DOHH2 (cell line): ENCODE data around the gene DIDO1.
A peak's percentile ranks its signal among the peaks of the same experiment; 100 is the strongest.

ENCODE experiments used
- H3F3A ChIP-seq: fragments of 200-600 bp; sonication (generic), shearing (Covaris generic); 2 replicates; pipeline ENCODE4 v1.6.0; 2016; ENCODE audit warnings: antibody characterized with exemption, mild to moderate bottlenecking; ENCODE audit not compliant: control insufficient read depth, insufficient read depth
- H3K27ac ChIP-seq: fragments of 200-600 bp; sonication (generic); 2 replicates; pipeline ENCODE4 v1.5.1; 2014; ENCODE audit warnings: low read depth, mild to moderate bottlenecking, low read length, moderate library complexity
- H3K27me3 ChIP-seq: fragments of 200-600 bp; sonication (generic); 2 replicates; pipeline ENCODE4 v1.6.1; 2014; ENCODE audit warnings: mild to moderate bottlenecking, low read length, mixed read lengths; ENCODE audit not compliant: control insufficient read depth
- H3K36me3 ChIP-seq: fragments of 200-600 bp; sonication (generic); 2 replicates; pipeline ENCODE4 v1.6.1; 2014; ENCODE audit warnings: mild to moderate bottlenecking, low read length, moderate library complexity, mixed read lengths; ENCODE audit not compliant: control insufficient read depth
- H3K4me1 ChIP-seq: fragments of 200-600 bp; sonication (generic); 2 replicates; pipeline ENCODE4 v1.6.1; 2014; ENCODE audit warnings: mild to moderate bottlenecking, low read length, mixed read lengths; ENCODE audit not compliant: control insufficient read depth
- H3K4me2 ChIP-seq: fragments of 200-600 bp; sonication (generic); 2 replicates; pipeline ENCODE4 v1.6.0; 2014; ENCODE audit warnings: mild to moderate bottlenecking, low read length, moderate library complexity
- H3K4me3 ChIP-seq: fragments of 200-600 bp; sonication (generic); 2 replicates; pipeline ENCODE4 v1.5.1; 2014; ENCODE audit warnings: mild to moderate bottlenecking, low read length, mixed read lengths
- H3K79me2 ChIP-seq: fragments of 200-600 bp; sonication (generic); 2 replicates; pipeline ENCODE4 v1.6.1; 2014; ENCODE audit warnings: mild to moderate bottlenecking, low read length, mixed read lengths; ENCODE audit not compliant: control insufficient read depth
- H3K9me2 ChIP-seq: fragments of 200-600 bp; sonication (generic); replicated peaks from 2 replicates; pipeline ENCODE4 v1.6.1; 2014; ENCODE audit warnings: mild to moderate bottlenecking, low read length, mixed read lengths; ENCODE audit not compliant: control insufficient read depth
- H3K9me3 ChIP-seq: fragments of 200-600 bp; sonication (generic); 2 replicates; pipeline ENCODE4 v1.6.1; 2014; ENCODE audit warnings: antibody characterized with exemption, low read length, mixed read lengths; ENCODE audit not compliant: control insufficient read depth, insufficient read depth
- H4K20me1 ChIP-seq: fragments of 200-600 bp; sonication (generic); 2 replicates; pipeline ENCODE4 v1.6.0; 2014; ENCODE audit warnings: low read depth, mild to moderate bottlenecking, antibody characterized with exemption, low read length, moderate library complexity; ENCODE audit not compliant: control insufficient read depth, insufficient read depth
- CTCF ChIP-seq: fragments of 200-600 bp; sonication (generic); IDR thresholded peaks from one replicate; pipeline ENCODE4 v1.5.1; 2014; ENCODE audit warnings: antibody characterized with exemption, mild to moderate bottlenecking, low read depth, low read length; ENCODE audit not compliant: poor library complexity, severe bottlenecking
- EZH2phosphoT487 ChIP-seq: fragments of 200-600 bp; sonication (generic); IDR thresholded peaks from 2 replicates; pipeline ENCODE4 v1.6.1; 2017; ENCODE audit warnings: borderline replicate concordance, mild to moderate bottlenecking, antibody characterized with exemption, low read length, moderate library complexity, mixed read lengths

The DIDO1 gene

GRCh38 chr20:62858058-62858830 lies 68.1 kb downstream of the DIDO1 start:
- no peaks in the 10 kb centered on the region for H3K27me3 ChIP-seq
- H3F3A ChIP-seq, result no peaks in the 10 kb centered on the region
- no peaks in the 10 kb centered on the region for H3K9me3 ChIP-seq
- peaks cover 34% of the 10 kb centered on the region for H3K36me3 ChIP-seq
- peaks cover 30% of the 10 kb centered on the region for H3K4me1 ChIP-seq
- H3K4me3 ChIP-seq, result peak overlapping the region; percentile 0; the same call in 1 of the 2 replicates
- H3K79me2 ChIP-seq, result peaks cover 15% of the 10 kb centered on the region
- TF ChIP-seq CTCF (no peak), EZH2phosphoT487 (no peak)
- H4K20me1 ChIP-seq, result no peaks in the 10 kb centered on the region
- H3K4me2 ChIP-seq, result peak overlapping the region; percentile 8
- H3K9me2 ChIP-seq, result no peaks in the 10 kb centered on the region
- no peak overlapping the region for H3K27ac ChIP-seq

GRCh38 chr20:62856931-62857619 lies 69.2 kb downstream of the DIDO1 start:
- no peaks in the 10 kb centered on the region for H3K9me2 ChIP-seq
- TF ChIP-seq EZH2phosphoT487 (no peak), CTCF (no peak)
- H4K20me1 ChIP-seq, result no peaks in the 10 kb centered on the region
- H3K36me3 ChIP-seq, result peaks cover 44% of the 10 kb centered on the region
- no peak overlapping the region for H3K4me2 ChIP-seq
- no peaks in the 10 kb centered on the region for H3K9me3 ChIP-seq
- H3K4me3 ChIP-seq, result no peak overlapping the region
- H3K79me2 ChIP-seq, result peaks cover 15% of the 10 kb centered on the region
- H3F3A ChIP-seq, result no peaks in the 10 kb centered on the region
- H3K4me1 ChIP-seq, result peaks cover 28% of the 10 kb centered on the region
- H3K27ac ChIP-seq, result no peak overlapping the region
- no peaks in the 10 kb centered on the region for H3K27me3 ChIP-seq

- no peak overlapping the region for H3K27ac ChIP-seq
- H3K4me3 ChIP-seq, result no peak overlapping the region
- H3K4me1 ChIP-seq, result peaks cover 20% of the 10 kb centered on the region
- peaks cover 45% of the 10 kb centered on the region for H3K36me3 ChIP-seq
- no peaks in the 10 kb centered on the region for H3K9me3 ChIP-seq
- H3K4me2 ChIP-seq, result no peak overlapping the region
- H3F3A ChIP-seq, result no peaks in the 10 kb centered on the region
- H3K27me3 ChIP-seq, result no peaks in the 10 kb centered on the region
- H3K79me2 ChIP-seq, result peaks cover 8% of the 10 kb centered on the region
- H3K9me2 ChIP-seq, result no peaks in the 10 kb centered on the region
- no peaks in the 10 kb centered on the region for H4K20me1 ChIP-seq
- TF ChIP-seq EZH2phosphoT487 (no peak), CTCF (no peak)
Observed at GRCh38 chr20:62855120-62855519, 71.2 kb downstream of the DIDO1 start.
